ENCODE results near the gene PDE6A. TPM values are rescaled to one million over a fixed set of nuclear protein-coding genes. Genes with fewer than 3 reads are reported as not detected.

Gene PDE6A
- total RNA-seq, 1 donor = not detected

- no peak overlapping the region for H3K4me3 ChIP-seq (ENCODE audit: low read depth, low read length)
Observed at GRCh38 chr5:149961957-149962409, 17.4 kb upstream of the PDE6A start.

GRCh38 chr5:149961186-149961685, 16.6 kb upstream of the PDE6A start:
- peak overlapping the region; percentile 78 for H3K4me3 ChIP-seq (ENCODE audit: low read depth, low read length)
- peak; percentile 9 for DNase-seq (ENCODE audit: low read depth)
- TF ChIP-seq, protein P1, sequence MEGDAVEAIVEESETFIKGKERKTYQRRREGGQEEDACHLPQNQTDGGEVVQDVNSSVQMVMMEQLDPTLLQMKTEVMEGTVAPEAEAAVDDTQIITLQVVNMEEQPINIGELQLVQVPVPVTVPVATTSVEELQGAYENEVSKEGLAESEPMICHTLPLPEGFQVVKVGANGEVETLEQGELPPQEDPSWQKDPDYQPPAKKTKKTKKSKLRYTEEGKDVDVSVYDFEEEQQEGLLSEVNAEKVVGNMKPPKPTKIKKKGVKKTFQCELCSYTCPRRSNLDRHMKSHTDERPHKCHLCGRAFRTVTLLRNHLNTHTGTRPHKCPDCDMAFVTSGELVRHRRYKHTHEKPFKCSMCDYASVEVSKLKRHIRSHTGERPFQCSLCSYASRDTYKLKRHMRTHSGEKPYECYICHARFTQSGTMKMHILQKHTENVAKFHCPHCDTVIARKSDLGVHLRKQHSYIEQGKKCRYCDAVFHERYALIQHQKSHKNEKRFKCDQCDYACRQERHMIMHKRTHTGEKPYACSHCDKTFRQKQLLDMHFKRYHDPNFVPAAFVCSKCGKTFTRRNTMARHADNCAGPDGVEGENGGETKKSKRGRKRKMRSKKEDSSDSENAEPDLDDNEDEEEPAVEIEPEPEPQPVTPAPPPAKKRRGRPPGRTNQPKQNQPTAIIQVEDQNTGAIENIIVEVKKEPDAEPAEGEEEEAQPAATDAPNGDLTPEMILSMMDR (IDR thresholded peaks at IDR 0.05; ENCODE audit: insufficient read depth, low read length) = no peak

More at GRCh38 chr5:149961957-149962409, 17.4 kb upstream of the PDE6A start:
- peak; percentile 78 for DNase-seq (ENCODE audit: low read depth)
- TF ChIP-seq, protein P1 (IDR thresholded peaks at IDR 0.05; ENCODE audit: insufficient read depth, low read length) = peak; percentile 67

- peak; percentile 97 for DNase-seq (ENCODE audit: low read depth)
- H3K4me3 ChIP-seq (ENCODE audit: low read depth, low read length) = peak within 1 kb of the TSS; percentile 78
- TF ChIP-seq, protein P1 (IDR thresholded peaks at IDR 0.05; ENCODE audit: insufficient read depth, low read length) = no peak
Observed at GRCh38 chr5:149960272-149961185, 15.9 kb upstream of the PDE6A start, which contains the start of gene SLC26A2. Gene SLC26A2 (plus strand): TSS chr5:149960758. CDS start chr5:149977653, 16,895 bp downstream.

DNA sequence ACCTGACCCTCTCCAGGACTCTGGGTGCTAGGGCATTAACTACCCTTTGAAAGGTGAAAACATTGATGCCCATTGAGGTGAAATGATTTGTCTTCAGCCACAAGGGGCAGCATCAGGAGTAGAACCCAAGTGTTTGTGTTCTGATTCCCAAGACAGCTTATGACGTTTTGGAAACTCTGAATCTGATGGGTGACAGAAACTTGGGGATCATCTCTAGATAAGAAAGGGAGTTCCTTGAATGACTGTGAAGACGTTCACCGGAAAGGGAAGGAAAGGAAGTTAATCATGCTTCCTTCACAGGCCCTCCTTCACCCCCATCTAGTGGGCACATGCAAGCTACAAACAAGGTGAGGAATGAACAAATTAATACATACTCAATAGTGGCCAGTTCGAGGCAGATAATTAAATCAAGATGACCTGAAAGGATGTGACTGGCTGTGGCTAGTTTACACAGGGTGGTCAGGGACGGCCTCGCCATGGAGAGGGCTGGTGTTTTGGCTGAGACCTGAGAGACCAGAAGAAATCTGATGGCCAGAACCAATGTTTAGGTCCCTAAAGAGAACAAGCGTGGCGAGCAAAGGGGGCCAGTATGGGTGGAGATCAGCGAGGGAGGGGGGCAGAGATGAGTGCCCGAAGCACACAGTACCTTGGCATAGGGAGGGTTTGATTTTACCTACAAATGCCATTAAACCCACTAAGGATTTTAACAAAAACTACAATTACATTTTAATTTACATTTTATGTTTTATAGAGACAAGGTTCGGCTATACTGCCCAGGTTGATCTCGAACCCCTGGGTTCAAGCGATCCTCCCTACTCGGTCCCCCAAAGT, 15.0 kb upstream of the PDE6A start:
- TF ChIP-seq, protein P1 (IDR thresholded peaks at IDR 0.05; ENCODE audit: insufficient read depth, low read length) = peak; percentile 58
- peak; percentile 74 for DNase-seq (ENCODE audit: low read depth)
- H3K4me3 ChIP-seq (ENCODE audit: low read depth, low read length) = peak overlapping the region; percentile 52

- TF ChIP-seq, protein P1 (IDR thresholded peaks at IDR 0.05; ENCODE audit: insufficient read depth, low read length) = no peak
- DNase-seq (ENCODE audit: low read depth) = no peak
- H3K4me3 ChIP-seq (ENCODE audit: low read depth, low read length) = no peak overlapping the region
Observed at GRCh38 chr5:149957855-149958254, 13.3 kb upstream of the PDE6A start.

DNA sequence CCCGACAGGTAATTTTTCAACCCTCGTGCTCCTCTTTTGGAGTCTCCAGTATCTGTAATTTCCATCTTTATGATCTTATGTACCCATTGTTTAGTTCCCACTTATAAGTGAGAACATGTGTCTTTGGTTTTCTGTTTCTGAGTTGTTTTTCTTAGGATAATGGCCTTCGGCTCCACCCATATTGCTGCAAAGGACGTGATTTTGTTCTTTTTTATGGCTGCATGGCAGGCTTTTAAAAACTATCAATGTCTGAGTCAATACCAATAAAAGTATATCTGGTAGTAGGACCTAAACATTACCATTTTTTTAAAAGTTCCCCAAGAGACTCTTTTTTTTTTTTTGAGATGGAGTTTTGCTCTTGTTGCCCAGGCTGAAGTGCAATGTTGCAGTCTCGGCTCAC, 12.1 kb upstream of the PDE6A start:
- TF ChIP-seq, protein P1 (IDR thresholded peaks at IDR 0.05; ENCODE audit: insufficient read depth, low read length) = no peak
- H3K4me3 ChIP-seq (ENCODE audit: low read depth, low read length) = no peak overlapping the region
- no peak for DNase-seq (ENCODE audit: low read depth)

Data from fibroblast of the aortic adventitia (primary cell).